HCT116 (cell line): ENCODE results near the gene NAT16.

Source experiments
- CTCF ChIP-seq, 3 experiments: fragments of 200-600 bp in 1 of 3; sonication (generic) in 1 of 3; IDR thresholded peaks in 2 of 3; conservative IDR thresholded peaks in 1 of 3; 2 replicates each; pipeline ENCODE4 v1.5.1; 2012 to 2017; ENCODE audit warnings: low read depth in 2 of 3, low read length in 2 of 3, antibody characterized with exemption in 1 of 3, borderline replicate concordance in 1 of 3, control low read depth in 1 of 3, mild to moderate bottlenecking in 1 of 3, mixed read lengths in 1 of 3, mixed run types in 1 of 3, moderate library complexity in 1 of 3; ENCODE audit not compliant: insufficient read depth in 1 of 3
- EZH2 ChIP-seq: fragments of 200-600 bp; sonication (generic); IDR thresholded peaks from 2 replicates; pipeline ENCODE4 v1.6.1; 2017; ENCODE audit warnings: antibody characterized with exemption, mixed run types
- EZH2phosphoT487 ChIP-seq: fragments of 200-600 bp; IDR thresholded peaks from 2 replicates; pipeline ENCODE4 v1.6.1; 2018; ENCODE audit warnings: antibody characterized with exemption, borderline replicate concordance
- FOSL1 ChIP-seq: IDR thresholded peaks from 2 replicates; pipeline ENCODE4 v1.6.1; 2012; ENCODE audit warnings: low read depth
- POLR2A ChIP-seq: IDR thresholded peaks from 2 replicates; pipeline ENCODE4 v1.7.0; 2011; ENCODE audit warnings: borderline replicate concordance; ENCODE audit not compliant: insufficient read depth, insufficient read length; ENCODE audit errors: extremely low read depth
- POLR2AphosphoS5 ChIP-seq: IDR thresholded peaks from 2 replicates; pipeline ENCODE4 v1.6.1; 2011; ENCODE audit warnings: mild to moderate bottlenecking, low read depth, low read length, moderate library complexity
- RAD21 ChIP-seq: IDR thresholded peaks from 2 replicates; pipeline ENCODE4 v1.6.1; 2012; ENCODE audit warnings: low read depth, mild to moderate bottlenecking
- REST ChIP-seq: IDR thresholded peaks from 2 replicates; pipeline ENCODE4 v1.6.1; 2012; ENCODE audit warnings: low read depth
- SIN3A ChIP-seq: IDR thresholded peaks from 2 replicates; pipeline ENCODE4 v1.6.1; 2012; ENCODE audit warnings: low read depth
- ZBTB33 ChIP-seq: IDR thresholded peaks from 2 replicates; pipeline ENCODE4 v1.6.1; 2011; ENCODE audit warnings: mild to moderate bottlenecking, low read length, moderate library complexity; ENCODE audit not compliant: insufficient replicate concordance; ENCODE audit errors: extremely low read depth
- TF ChIP-seq, protein P1 (sequence below): IDR thresholded peaks from 2 replicates; pipeline ENCODE4 v1.6.1; 2012

GRCh38 chr7:101151908-101152651 is 28.0 kb downstream of the NAT16 start:
- TF ChIP-seq, protein P1, sequence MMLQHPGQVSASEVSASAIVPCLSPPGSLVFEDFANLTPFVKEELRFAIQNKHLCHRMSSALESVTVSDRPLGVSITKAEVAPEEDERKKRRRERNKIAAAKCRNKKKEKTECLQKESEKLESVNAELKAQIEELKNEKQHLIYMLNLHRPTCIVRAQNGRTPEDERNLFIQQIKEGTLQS, result no peak
- TF ChIP-seq POLR2AphosphoS5, result no peak
- no peak for TF ChIP-seq SIN3A
- no peak for TF ChIP-seq CTCF (IDR thresholded peaks at IDR 0.05 in 2 of 3, conservative IDR thresholded peaks at IDR 0.05 in 1 of 3; ENCODE audit: borderline replicate concordance in 1 of 3, insufficient read depth in 1 of 3, low read depth in 2 of 3, low read length in 2 of 3)
- TF ChIP-seq POLR2A, result no peak
- no peak for TF ChIP-seq RAD21
- TF ChIP-seq EZH2, result no peak
- no peak for TF ChIP-seq FOSL1
- no peak for TF ChIP-seq ZBTB33
- TF ChIP-seq EZH2phosphoT487, result no peak
- no peak for TF ChIP-seq REST
